GM18858 (cell line): ENCODE data around the gene PTH1R.

Experiments
- ATAC-seq: cut with Tn5 transposase; IDR thresholded peaks from one replicate; pipeline ENCODE4 v1.9.1; 2021; ENCODE audit not compliant: unreplicated experiment

The PTH1R gene

GRCh38 chr3:46897829-46898320, 20.4 kb downstream of the PTH1R start:
- ATAC-seq: no peak

- no peak for ATAC-seq
These were observed 21.0 kb downstream of the PTH1R start for GRCh38 chr3:46898321-46899150.

GRCh38 chr3:46899151-46900006, 21.9 kb downstream of the PTH1R start:
- no peak for ATAC-seq

GRCh38 chr3:46900007-46900292, 22.4 kb downstream of the PTH1R start:
- ATAC-seq: no peak

GRCh38 chr3:46900356-46900755, 22.8 kb downstream of the PTH1R start:
- no peak for ATAC-seq

GRCh38 chr3:46901061-46901460, 23.5 kb downstream of the PTH1R start:
- ATAC-seq: no peak

GRCh38 chr3:46901591-46902187, 24.2 kb downstream of the PTH1R start:
- ATAC-seq: no peak

GRCh38 chr3:46902188-46902631, 24.7 kb downstream of the PTH1R start:
- no peak for ATAC-seq

- no peak for ATAC-seq
These were observed 26.1 kb downstream of the PTH1R start for GRCh38 chr3:46903341-46904302.

- no peak for ATAC-seq
These were observed 27.0 kb downstream of the PTH1R start for GRCh38 chr3:46904303-46905212.

GRCh38 chr3:46905213-46905560, 27.7 kb downstream of the PTH1R start:
- ATAC-seq: no peak

GRCh38 chr3:46905661-46906451, 28.3 kb downstream of the PTH1R start:
- ATAC-seq: no peak

- ATAC-seq: no peak
These were observed 29.0 kb downstream of the PTH1R start for GRCh38 chr3:46906471-46907058.

GRCh38 chr3:46907271-46907670, 29.8 kb downstream of the PTH1R start:
- ATAC-seq: no peak

GRCh38 chr3:46907960-46908293, 30.4 kb downstream of the PTH1R start:
- no peak for ATAC-seq

- ATAC-seq: no peak
These were observed 30.9 kb downstream of the PTH1R start for GRCh38 chr3:46908294-46908985.

- ATAC-seq: no peak
These were observed 31.5 kb downstream of the PTH1R start for GRCh38 chr3:46908986-46909534.
